Islet precursor cell (in vitro differentiated cells): Measurements from ENCODE around the gene TNS1.

ENCODE experiments used
- DNase-seq: peaks from one replicate; pipeline ENCODE4 v3.0.0-alpha.2; 2018

Gene TNS1

DNA sequence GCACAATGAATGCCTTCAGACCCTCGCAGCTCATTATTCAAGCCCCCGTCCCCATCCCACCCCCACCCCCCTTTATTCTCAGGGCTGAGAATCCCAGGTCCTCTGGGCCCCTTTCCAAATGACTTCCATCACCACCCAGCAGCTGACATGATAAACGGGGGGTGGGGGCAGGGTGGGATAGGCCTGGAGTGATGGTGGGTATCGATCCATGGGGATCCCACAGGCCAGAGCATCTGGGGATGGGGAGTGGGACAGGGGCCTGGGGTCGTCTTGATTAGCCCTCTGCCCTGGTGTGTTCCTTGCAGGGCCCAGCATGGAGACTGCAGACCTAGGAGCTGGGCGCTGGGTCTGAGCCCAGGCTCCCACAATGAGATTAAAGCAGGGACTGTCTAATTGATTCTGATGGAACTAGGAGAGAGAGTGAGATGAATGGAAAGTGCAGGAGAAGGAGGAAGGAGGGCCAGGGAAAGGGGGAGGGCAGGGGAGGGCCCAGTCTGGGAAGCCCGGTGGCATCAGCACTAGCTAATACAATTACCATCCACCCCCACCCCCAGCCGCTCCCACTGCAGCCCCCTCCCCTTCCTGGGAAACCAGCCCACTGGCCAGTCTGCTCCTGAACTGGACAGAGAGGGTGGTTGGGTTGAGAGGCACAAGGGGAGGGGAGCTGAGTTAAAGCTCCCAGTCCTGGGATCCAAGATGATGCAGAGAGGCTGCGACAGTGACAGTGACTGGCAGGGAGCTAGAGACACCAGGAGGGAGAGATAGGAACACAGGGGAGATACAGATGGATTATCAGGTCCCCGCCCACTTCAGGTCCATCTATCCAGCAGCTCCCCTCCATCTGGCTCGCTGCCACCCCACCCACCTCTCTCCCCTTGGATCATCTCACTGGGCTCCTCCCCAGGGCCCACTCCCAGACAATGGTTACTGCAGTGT lies 13.1 kb upstream of the TNS1 start:
- no peak for DNase-seq

DNA sequence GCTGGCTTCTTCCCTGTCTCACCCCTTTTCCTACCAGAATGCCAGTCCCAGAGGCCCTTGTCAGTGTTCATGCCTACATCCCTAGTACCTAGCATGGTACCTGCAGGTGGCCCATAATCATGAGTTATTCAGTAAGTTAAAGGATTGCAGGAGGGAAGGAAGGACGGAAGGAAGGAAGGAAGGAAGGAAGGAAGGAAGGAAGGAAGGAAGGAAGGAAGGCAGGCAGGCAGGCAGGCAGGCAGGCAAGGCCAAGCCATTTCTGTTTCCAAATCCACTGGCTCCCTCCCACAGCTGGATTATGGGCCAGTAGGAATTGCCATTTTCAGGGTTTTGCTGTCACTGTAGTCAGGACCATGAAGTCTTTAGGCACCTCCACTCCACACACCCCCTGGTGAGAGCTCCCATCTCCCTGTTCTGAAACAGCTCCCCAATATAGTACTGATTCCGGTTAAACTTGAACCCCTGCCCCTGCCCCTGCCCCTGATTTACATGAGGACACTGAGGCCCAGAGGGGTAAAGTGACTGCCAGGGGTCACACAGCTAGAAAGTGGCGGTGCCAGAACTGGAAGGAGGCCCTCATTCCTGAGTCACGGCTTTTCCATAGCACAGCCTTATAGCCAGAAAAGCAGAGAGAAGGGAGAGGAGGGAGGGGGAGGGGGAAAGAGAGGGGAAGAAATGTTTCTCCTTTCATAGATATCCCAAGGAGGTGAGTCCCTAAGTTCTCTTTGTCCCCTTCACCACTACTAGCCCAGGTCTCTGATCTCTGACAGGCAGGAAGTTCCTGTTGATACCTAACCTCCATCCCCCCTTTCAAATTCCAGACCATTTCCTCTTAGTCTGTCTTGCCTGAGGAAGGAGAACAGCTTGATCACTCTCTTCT lies 12.2 kb upstream of the TNS1 start:
- no peak for DNase-seq

GRCh38 chr2:218013289-218013688 lies 10.5 kb upstream of the TNS1 start:
- DNase-seq, result no peak

DNA sequence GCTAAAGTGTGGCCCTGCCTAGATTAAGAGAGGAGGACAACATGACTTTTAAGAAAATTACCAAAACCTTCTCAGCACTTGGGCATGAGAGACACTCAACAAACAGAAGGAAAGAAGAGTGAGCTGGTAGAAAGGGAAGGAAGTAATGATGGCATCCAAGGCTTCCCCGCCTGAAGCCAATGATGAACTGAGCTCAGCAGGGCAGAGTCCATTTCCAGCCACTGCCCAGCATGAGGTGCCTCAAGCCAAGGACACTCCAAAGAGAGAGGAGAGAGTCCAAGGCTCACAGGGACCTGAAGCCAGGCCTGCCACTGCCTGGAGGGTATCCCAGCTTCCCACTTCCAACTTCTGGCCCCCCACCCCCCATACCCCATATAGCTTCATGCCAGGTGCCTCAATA lies 9.5 kb upstream of the TNS1 start:
- DNase-seq, result no peak

- DNase-seq, result no peak
Measured at GRCh38 chr2:218011653-218012040, 8.9 kb upstream of the TNS1 start.

DNA sequence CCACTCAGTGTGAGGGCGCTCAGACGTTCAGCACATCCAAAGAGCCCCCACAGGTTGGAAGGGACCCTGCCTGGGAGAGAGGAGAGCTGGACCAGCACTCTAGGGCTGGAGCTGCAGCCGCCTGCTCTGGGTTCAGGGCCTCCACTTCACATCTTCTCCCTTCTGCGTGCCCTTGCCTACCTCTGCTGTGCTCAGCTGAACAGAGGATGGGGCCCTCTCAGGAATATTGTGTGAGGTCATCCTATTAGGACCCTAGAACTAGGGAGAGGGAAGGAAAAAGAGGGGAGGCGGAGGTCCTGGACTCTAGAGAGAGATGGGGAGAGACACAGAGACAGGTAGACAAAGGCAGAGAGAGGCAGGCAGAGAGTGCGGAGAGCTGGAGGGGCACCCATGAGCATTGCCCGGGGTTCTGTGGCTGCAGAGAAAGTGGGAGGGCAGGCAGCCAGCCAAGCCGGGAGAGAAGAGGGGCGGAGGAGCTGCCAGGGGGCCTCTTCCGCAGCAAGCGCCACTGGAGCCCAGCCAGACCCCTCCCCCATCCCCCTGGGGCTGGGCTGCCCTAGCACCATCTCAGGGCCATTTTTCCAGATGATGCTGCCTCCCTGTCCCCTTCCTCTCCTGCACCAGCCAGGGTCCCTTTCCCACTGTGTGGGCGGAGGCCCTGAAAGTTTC lies 8.3 kb upstream of the TNS1 start:
- DNase-seq, result no peak

DNA sequence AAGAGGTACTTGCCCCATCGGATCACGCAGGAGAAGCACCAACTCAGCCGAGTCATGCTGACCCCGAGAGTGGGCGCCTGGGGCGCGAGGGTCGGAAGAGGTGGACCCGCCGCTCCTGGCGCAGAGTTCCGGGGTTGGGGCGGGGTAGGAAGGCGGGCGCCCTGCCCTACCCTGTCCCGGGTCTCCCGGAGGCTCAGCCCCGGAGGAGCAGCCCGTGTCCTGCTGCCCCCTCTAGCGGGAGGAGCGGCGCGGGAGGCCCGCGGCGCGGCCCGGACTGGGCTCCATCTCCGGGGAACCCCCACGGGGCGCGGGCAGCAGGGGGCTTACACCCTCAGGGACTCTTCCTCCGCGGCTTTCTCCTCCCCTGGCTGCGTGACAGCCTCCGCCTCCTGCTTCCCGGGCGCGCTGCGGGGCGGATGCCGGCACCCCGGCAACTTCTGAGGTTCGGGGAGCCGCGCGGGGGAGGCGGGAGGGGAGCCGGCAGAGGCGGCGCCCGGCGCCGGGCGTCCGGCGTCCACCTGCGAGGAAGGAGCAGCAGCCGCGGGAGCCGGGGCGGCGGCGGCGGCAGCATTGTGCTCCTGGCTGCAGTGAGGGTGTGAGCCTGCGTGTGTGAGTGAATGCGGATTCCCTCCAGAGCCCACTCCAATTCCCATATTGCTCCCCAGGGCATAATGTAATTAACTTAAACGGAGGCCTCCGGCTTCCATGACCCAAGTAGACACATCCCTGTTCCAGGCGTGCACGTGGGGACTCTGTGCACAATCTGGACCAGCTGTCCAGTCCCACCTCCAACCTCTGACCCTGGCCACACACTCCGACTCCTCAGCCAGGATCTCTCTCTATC lies 7.6 kb upstream of the TNS1 start:
- DNase-seq, result peak; percentile 81

DNA sequence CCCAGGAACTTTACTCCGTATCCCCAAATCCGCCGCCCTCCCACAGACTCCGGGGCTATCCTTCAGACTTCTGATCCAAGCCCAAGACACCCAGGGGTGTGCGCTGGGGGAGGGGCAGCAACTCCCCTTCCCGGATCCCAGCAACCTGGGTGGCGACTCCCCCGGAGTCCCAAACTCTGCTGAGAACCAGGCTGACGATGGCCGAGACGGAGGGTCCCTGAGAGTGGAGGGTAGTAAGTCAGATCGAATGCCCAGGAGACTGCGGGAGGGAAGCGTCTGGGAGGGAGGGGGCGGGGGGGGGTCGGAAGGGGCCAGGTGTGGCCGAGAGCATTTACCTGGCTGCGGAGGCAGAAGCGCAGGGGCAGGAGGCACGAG lies 7.0 kb upstream of the TNS1 start:
- no peak for DNase-seq

DNA sequence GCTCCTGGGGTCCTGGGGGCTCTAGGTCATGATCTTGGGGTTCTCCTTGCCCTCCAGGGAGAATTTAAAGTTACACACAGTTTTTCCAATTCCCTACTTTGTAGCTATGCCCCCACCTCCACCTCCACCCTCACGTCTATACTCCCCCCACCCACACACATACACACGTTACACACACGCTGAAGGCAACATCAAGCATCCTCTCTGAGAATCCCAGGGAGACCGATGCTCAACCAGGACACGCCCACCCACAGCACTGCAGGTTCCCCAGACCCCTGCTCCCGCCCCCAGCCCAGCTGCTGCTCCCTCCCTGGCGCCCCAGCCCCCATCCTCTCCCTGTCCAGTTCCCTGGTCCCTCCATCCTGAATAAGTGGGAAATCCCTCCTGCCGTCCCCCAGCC lies 6.4 kb upstream of the TNS1 start:
- DNase-seq, result no peak

GRCh38 chr2:218008060-218009040 lies 5.6 kb upstream of the TNS1 start:
- DNase-seq, result peak; percentile 81

GRCh38 chr2:218006741-218007140 lies 3.9 kb upstream of the TNS1 start:
- DNase-seq, result peak; percentile 88

- no peak for DNase-seq
Measured at GRCh38 chr2:218005486-218005885, 2.7 kb upstream of the TNS1 start.

DNA sequence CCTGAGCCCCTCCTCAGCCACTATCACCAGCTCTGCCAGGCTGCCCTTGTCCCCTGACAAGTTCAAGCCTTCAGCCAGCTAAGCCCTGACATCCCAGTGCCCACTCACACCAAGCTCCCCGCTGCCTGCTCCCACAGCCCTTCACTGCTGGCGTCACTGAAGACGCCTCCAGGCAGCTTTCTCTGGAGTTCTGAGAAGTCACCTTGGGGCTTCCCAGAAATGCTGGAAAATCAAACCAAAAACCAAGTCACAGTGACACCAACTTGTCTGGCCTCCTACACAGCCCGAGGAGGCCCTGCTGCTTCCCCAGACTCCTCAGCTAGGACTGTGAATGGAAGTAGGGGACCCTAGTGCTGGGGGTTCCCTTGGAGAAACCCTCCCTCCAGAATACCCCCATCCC lies 2.2 kb upstream of the TNS1 start:
- DNase-seq, result no peak

GRCh38 chr2:218003981-218004419 lies 1.2 kb upstream of the TNS1 start:
- DNase-seq, result peak; percentile 89

- DNase-seq, result no peak
Measured at GRCh38 chr2:218003281-218003944, 618 bp upstream of the TNS1 start.

GRCh38 chr2:218002143-218002844 lies 501 bp downstream of the TNS1 start:
- DNase-seq, result no peak

DNA sequence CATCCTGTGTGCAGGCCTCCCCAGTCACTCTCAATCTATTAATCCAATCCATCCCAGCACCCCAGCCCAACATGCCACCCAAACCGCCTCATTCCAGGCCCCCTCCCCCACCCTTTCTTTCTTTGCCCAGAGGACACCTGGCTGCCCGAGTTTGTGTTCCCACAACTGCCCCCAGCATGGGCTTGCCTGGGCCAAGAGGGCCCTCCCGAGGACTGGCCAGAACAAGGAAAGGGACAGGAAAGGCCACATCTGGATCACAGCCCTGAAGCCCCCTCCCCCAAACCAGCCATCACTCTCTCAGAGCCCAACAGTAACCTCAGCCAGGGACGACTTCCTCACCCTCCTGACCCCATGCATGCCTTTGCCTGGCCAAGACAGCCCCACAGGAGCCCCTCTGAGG lies 1.2 kb downstream of the TNS1 start:
- DNase-seq, result no peak

- DNase-seq, result no peak
Measured at GRCh38 chr2:218000136-218000535, 2.7 kb downstream of the TNS1 start.

GRCh38 chr2:217999595-217999959 lies 3.2 kb downstream of the TNS1 start:
- no peak for DNase-seq
